NCI-H2081 (cell line): ENCODE measurements around the gene GFM1.

Experiments used
- DNase-seq, 2 experiments: peaks; one replicate each; lab custom pipeline; 2025; lab: John Stamatoyannopoulos, UW

The GFM1 gene

GRCh38 chr3:158644345-158644908, at the start of gene GFM1:
Gene GFM1 (plus strand): TSS chr3:158644527. CDS start chr3:158644635, 108 bp downstream.
- peak; percentile 98 to 99 for DNase-seq

GRCh38 chr3:158600787-158601186, 43.5 kb upstream of the GFM1 start:
- no peak for DNase-seq

GRCh38 chr3:158602227-158602626, 42.1 kb upstream of the GFM1 start:
- no peak for DNase-seq

GRCh38 chr3:158617982-158618875, 26.1 kb upstream of the GFM1 start:
- no peak for DNase-seq

DNA sequence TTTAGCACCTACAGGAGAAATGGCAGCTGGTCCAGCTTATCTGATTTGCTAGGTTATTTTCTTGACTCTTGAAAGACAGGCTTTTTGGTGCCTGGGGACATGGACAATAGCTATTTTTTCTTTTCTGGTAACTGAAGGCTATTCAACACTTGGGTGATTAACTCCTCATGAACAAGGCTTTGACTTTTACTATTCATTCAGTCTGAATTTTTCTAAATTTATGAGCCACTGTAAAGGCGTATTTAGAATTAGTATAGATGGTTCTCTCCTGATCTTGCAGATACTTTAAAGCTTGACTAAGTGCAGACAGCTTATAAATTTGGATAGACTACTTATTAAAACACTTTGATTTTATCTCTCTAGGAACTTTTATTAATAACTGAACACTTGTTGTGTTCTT, 18.4 kb upstream of the GFM1 start:
- DNase-seq, result no peak

DNA sequence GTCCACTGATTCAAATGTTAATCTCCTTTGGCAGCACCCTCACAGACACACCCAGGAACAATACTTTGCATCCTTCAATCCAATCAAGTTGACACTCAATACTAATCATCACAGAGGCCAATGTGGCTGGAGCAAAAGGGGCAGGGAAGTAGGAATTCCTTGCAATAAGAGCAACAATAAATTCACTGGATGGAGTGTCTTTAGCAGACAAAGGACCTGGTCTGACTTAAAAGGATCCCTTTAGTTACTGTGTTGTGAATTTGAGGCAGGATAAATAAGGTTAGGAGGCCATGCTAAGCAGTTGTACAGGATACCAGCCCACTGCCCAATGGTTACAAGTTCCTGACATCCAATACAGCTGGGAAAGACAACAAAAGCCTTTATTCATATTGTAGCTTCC, 12.3 kb upstream of the GFM1 start:
- no peak for DNase-seq

- DNase-seq, result no peak
These were observed 3.7 kb upstream of the GFM1 start for GRCh38 chr3:158640646-158641045.

DNA sequence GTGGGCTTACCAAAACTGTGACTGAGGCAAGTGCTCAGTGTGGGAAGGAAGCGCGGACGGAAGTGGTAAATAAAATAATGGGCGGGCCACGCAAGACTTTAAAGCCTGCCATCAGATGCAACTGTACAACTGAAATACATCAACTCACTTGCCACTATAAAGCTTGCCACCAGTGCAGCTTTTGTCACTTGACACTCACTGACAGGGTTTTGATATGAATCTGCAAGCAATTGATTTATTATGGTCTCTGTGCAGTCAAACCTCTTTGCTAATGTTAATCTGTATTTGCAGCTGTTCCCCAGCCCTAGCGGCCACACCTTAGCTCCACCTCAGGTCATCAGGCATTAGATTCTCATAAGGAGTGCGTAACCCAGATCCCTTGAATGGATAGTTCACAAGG, 2.3 kb upstream of the GFM1 start:
- no peak for DNase-seq

DNA sequence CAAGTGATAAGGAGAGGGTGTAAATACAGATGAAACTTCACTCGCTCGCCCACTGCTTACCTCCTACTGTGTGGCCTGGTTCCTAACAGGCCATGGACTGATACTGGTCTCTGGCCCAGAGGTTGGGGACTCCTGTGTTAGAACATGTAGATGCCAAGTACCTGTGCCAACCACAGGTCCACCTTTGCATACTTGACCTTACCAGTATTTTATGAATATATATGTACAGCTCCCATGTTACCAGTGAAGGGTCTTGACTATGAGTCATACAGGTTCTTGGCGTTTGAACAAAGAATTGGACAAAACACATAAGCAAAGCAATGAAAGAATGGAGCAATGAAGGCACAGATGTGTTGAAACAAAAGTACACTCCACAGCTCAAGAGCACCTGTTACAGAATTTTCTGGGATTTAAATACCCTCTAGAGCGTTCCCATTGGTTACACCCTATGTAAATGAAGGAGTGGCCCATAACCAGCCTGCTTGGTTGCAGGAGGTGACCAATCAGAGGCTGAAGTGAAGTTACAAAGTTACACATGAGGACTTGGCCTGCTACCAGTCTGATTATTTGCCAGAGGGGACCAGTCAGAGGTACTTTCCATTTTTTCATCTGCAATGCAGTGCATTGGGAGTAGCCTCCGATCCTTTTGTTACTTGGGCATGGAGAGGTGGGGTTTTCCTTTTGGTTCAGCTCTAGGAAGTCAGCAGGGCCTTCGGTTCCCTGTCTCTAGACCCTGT, 1.7 kb upstream of the GFM1 start:
- DNase-seq, result no peak

GRCh38 chr3:158649791-158650190, 5.5 kb downstream of the GFM1 start:
- no peak for DNase-seq

DNA sequence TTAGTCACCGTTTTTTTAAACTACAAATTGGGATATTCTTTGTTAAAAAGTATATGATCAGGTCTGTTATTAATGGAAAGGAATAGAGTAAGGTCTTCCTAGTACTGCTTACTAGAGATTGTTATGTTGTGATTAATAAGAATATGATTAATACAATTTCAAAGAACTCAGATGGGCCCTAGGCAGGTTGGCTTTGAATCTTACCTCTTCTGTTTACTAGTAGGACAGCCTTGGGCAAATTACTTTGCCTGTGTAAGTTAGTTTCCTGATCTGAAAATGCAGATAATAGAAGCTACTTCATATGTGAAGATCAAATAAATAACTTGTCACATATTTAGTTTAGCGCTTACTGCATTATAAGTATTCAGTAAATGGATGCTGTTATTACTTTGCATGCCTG, 6.9 kb downstream of the GFM1 start:
- DNase-seq, result no peak

- DNase-seq, result no peak
These were observed 8.1 kb downstream of the GFM1 start for GRCh38 chr3:158652463-158652862.

DNA sequence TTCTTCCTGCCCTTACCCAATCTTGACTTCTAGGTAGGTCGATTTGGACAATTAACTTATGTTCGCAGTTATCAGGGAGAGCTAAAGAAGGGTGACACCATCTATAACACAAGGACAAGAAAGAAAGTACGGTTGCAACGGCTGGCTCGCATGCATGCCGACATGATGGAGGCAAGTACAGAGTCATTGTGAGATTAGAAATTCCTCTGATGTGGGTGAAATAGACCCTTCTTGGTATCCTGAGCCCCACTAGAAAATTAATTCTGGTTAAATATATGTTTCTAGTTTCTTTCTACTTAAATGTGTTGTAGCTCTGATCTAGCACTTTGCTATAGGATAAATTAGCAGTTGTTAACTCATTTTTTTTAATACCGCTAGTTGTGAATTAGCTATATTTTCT, 14.6 kb downstream of the GFM1 start:
- DNase-seq, result no peak

GRCh38 chr3:158659454-158660237, 15.3 kb downstream of the GFM1 start:
- peak; percentile 52 to 81 for DNase-seq

DNA sequence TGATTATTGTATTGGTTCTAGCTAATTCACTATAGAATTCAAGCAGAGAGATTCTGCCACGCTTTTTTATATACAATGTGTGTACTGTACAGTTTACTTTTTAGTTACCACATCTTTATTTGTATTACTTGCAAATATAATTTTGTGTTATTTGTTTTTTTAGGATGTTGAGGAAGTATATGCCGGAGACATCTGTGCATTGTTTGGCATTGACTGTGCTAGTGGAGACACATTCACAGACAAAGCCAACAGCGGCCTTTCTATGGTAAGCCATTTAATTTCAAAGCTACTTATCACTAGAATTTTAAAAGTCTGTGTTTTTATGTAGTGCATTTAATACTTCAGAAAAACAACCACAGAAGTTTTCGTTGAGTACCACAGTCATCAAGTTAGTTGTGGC, 16.4 kb downstream of the GFM1 start:
- no peak for DNase-seq

DNA sequence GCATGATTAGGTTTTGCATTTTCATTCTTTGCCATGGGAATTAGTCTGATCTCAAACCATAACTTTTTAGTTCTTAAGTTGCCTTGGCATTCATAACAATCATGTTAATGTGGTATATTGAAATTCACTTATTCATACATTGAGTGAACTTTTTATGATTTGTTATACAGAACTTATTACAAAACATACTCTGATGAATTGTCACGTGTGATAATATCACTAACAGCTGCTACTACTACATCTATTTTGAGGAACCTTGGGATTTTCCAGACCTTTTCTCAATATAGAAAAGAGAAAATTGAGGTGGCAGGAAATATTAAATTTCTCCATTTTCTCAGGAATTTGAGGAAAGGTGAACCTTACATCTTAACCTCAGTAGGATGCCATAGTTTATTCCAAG, 18.9 kb downstream of the GFM1 start:
- no peak for DNase-seq

- no peak for DNase-seq
These were observed 19.5 kb downstream of the GFM1 start for GRCh38 chr3:158663832-158664231.

- no peak for DNase-seq
These were observed 22.1 kb downstream of the GFM1 start for GRCh38 chr3:158666416-158666815.

GRCh38 chr3:158668506-158668905, 24.2 kb downstream of the GFM1 start:
- DNase-seq, result no peak

GRCh38 chr3:158671821-158672214, 27.5 kb downstream of the GFM1 start:
- no peak for DNase-seq

- DNase-seq, result peak in 1 of 2 experiments; percentile 4
These were observed 28.2 kb downstream of the GFM1 start, which contains the start of gene LXN for GRCh38 chr3:158672215-158673176. Gene LXN (minus strand): TSS chr3:158672648. CDS start chr3:158672478, 170 bp downstream.
